PFSK-1 (cell line): Measurements from ENCODE around the gene FMNL3.

Source experiments
- POLR2AphosphoS5 ChIP-seq: IDR thresholded peaks from 2 replicates; pipeline ENCODE4 v1.6.1; 2012; ENCODE audit warnings: low read depth, mild to moderate bottlenecking, control low read depth, low read length, moderate library complexity
- REST ChIP-seq, 2 experiments: IDR thresholded peaks; 2 replicates each; pipeline versions ENCODE4 v1.6.1 to v1.8.0; 2011 to 2012; ENCODE audit warnings: low read depth in 2 of 2, low read length in 2 of 2, control low read depth in 1 of 2, inconsistent platforms in 1 of 2, mild to moderate bottlenecking in 1 of 2, moderate library complexity in 1 of 2; ENCODE audit not compliant: insufficient read depth in 1 of 2
- TAF1 ChIP-seq: IDR thresholded peaks from 2 replicates; pipeline ENCODE4 v1.6.1; 2012; ENCODE audit warnings: low read length, control low read depth, borderline replicate concordance; ENCODE audit not compliant: insufficient read depth

GRCh38 chr12:49693931-49694444 is 13.2 kb downstream of the FMNL3 start:
- no peak for TF ChIP-seq TAF1
- no peak for TF ChIP-seq POLR2AphosphoS5
- TF ChIP-seq REST (IDR thresholded peaks at IDR 0.05; ENCODE audit: insufficient read depth in 1 of 2, low read depth in 2 of 2, low read length in 2 of 2): no peak
